Gastrocnemius medialis (tissue), 4 donors: ENCODE data around the gene OR3A3. TPM values are rescaled to one million over a fixed set of nuclear protein-coding genes. Genes with fewer than 3 reads are reported as not detected.
"Not testable (repeated sequence)": the region's sequence is repeated elsewhere in the genome, so short reads cannot be mapped to it uniquely, and the experiment has no call there.

ENCODE experiments used
- ATAC-seq, 2 donors: fragments of 150-250 bp; one replicate each; pipeline ENCODE4 v1.9.1; 2016
- DNase-seq, 2 donors: peaks; one replicate each; pipeline ENCODE4 v3.0.0-alpha.2; 2019
- H3K27ac ChIP-seq, 4 donors: fragments of 200-600 bp; sonication (generic); 1 replicate in 1 of 4; 2 replicates in 3 of 4; pipeline ENCODE4 v1.5.1; 2016 to 2018; ENCODE audit warnings: mild to moderate bottlenecking in 2 of 4, moderate library complexity in 1 of 4
- H3K27me3 ChIP-seq, 3 donors: fragments of 200-600 bp; sonication (generic) in 2 of 3; 1 replicate in 1 of 3; 2 replicates in 2 of 3; pipeline versions ENCODE4 v1.5.1 to v1.6.0; 2016 to 2019; ENCODE audit warnings: mild to moderate bottlenecking in 1 of 3, moderate library complexity in 1 of 3
- H3K36me3 ChIP-seq, 2 donors: fragments of 200-600 bp; sonication (generic) in 1 of 2; one replicate each; pipeline ENCODE4 v1.5.1; 2017 to 2018
- H3K4me1 ChIP-seq, 2 donors: fragments of 200-600 bp; sonication (generic) in 1 of 2; one replicate each; pipeline ENCODE4 v1.5.1; 2016 to 2017; ENCODE audit warnings: mild to moderate bottlenecking in 2 of 2
- H3K4me3 ChIP-seq, 4 donors: fragments of 200-600 bp; sonication (generic) in 3 of 4; 1 replicate in 1 of 4; 2 replicates in 3 of 4; pipeline ENCODE4 v1.5.1; 2016 to 2019; ENCODE audit warnings: mild to moderate bottlenecking in 2 of 4
- H3K9me3 ChIP-seq, 3 donors: fragments of 200-600 bp; sonication (generic) in 2 of 3; 1 replicate in 1 of 3; 2 replicates in 2 of 3; pipeline ENCODE4 v1.5.1; 2016 to 2019
- CTCF ChIP-seq, 5 experiments: fragments of 450-650 bp in 3 of 5; fragments of 200-600 bp in 2 of 5; sonication (generic) in 2 of 5; IDR thresholded peaks in 4 of 5; conservative IDR thresholded peaks in 1 of 5; 1 replicate in 4 of 5; 2 replicates in 1 of 5; pipeline ENCODE4 v1.5.1; 2016 to 2019; ENCODE audit warnings: antibody characterized with exemption in 5 of 5, mild to moderate bottlenecking in 3 of 5, moderate library complexity in 3 of 5
- POLR2A ChIP-seq, 2 donors: fragments of 450-650 bp; IDR thresholded peaks; one replicate each; pipeline ENCODE4 v1.6.1; 2017; ENCODE audit warnings: antibody characterized with exemption in 2 of 2, mild to moderate bottlenecking in 2 of 2, moderate library complexity in 2 of 2
- in situ Hi-C, 4 donors: fragments of 200-750 bp; cut with MboI; loops; one replicate each; pipeline versions ENCODE4 v1.15.0 to v1.8.0; 2017; ENCODE audit warnings: low sequenced_read_pairs in 4 of 4
- intact Hi-C: fragments of 100-400 bp; cut with DNase I; formaldehyde crosslinking; loops from one replicate; pipeline ENCODE4 v1.15.1; 2023; ENCODE audit warnings: low total_unique reads
- total RNA-seq, 4 donors: library from RNA; depleted of rRNA; stranded (reverse); fragments of >200 nt; gene quantifications; one replicate each; pipeline versions ENCODE4 v1.1.0 to v1.2.3, GENCODE V29; 2016

The OR3A3 gene
- total RNA-seq, 4 donors from 2014 or later, result not detected

- DNase-seq (no peak), ATAC-seq (no peak)
- in situ Hi-C loops (no loop called here), intact Hi-C loops (no loop called here)
- Histone ChIP-seq H3K27ac (no peak overlapping the region), H3K27me3 (no peaks in the 10 kb centered on the region), H3K9me3 (no peaks in the 10 kb centered on the region), H3K36me3 (no peaks in the 10 kb centered on the region), H3K4me3 (no peak overlapping the region), H3K4me1 (no peaks in the 10 kb centered on the region)
- TF ChIP-seq CTCF (IDR thresholded peaks at IDR 0.05 in 4 of 5, conservative IDR thresholded peaks at IDR 0.05 in 1 of 5) (no peak), POLR2A (IDR thresholded peaks at IDR 0.05) (no peak)
Measured at GRCh38 chr17:3440451-3440850, 29.3 kb downstream of the OR3A3 start.

GRCh38 chr17:3447625-3448024 is 36.5 kb downstream of the OR3A3 start:
- Histone ChIP-seq H3K36me3 (no peaks in the 10 kb centered on the region), H3K4me3 (no peak overlapping the region), H3K9me3 (no peaks in the 10 kb centered on the region), H3K27me3 (no peaks in the 10 kb centered on the region), H3K27ac (no peak overlapping the region), H3K4me1 (no peaks in the 10 kb centered on the region)
- ATAC-seq (no peak), DNase-seq (no peak)
- in situ Hi-C loops, result no loop called here
- TF ChIP-seq POLR2A (IDR thresholded peaks at IDR 0.05), result no peak
- TF ChIP-seq CTCF (IDR thresholded peaks at IDR 0.05 in 4 of 5, conservative IDR thresholded peaks at IDR 0.05 in 1 of 5), result no peak
- intact Hi-C loops, result no loop called here

GRCh38 chr17:3448059-3448665 is 37.0 kb downstream of the OR3A3 start:
- in situ Hi-C loops (no loop called here), intact Hi-C loops (no loop called here)
- Histone ChIP-seq H3K27ac (no peak overlapping the region), H3K4me3 (no peak overlapping the region), H3K4me1 (no peaks in the 10 kb centered on the region), H3K27me3 (no peaks in the 10 kb centered on the region), H3K36me3 (no peaks in the 10 kb centered on the region), H3K9me3 (no peaks in the 10 kb centered on the region)
- ATAC-seq (no peak), DNase-seq (no peak)
- TF ChIP-seq POLR2A (IDR thresholded peaks at IDR 0.05), result no peak
- no peak for TF ChIP-seq CTCF (IDR thresholded peaks at IDR 0.05 in 4 of 5, conservative IDR thresholded peaks at IDR 0.05 in 1 of 5)

GRCh38 chr17:3466355-3466754 is 55.2 kb downstream of the OR3A3 start:
- not testable (repeated sequence) for H3K4me3 ChIP-seq

GRCh38 chr17:3469529-3469928 is 58.4 kb downstream of the OR3A3 start:
- no peak for DNase-seq
- Histone ChIP-seq H3K9me3 (no peaks in the 10 kb centered on the region), H3K36me3 (no peaks in the 10 kb centered on the region), H3K4me3 (no peak overlapping the region), H3K27ac (no peak overlapping the region), H3K27me3 (no peaks in the 10 kb centered on the region), H3K4me1 (peaks cover under 1 to 6% of the 10 kb centered on the region in 2 donors)
- no peak for ATAC-seq
- TF ChIP-seq CTCF (IDR thresholded peaks at IDR 0.05 in 4 of 5, conservative IDR thresholded peaks at IDR 0.05 in 1 of 5) (no peak), POLR2A (IDR thresholded peaks at IDR 0.05) (no peak)
- in situ Hi-C loops (loop anchor here in 1 of 4 donors (25.0 kb wide), 1 partner anchor 107 kb away; no protein-coding TSS in a partner anchor), intact Hi-C loops (no loop called here)

More at GRCh38 chr17:3466355-3466754, 55.2 kb downstream of the OR3A3 start:
- H3K4me1 ChIP-seq, H3K27ac ChIP-seq, H3K9me3 ChIP-seq, intact Hi-C loops, H3K36me3 ChIP-seq, ATAC-seq, H3K27me3 ChIP-seq, DNase-seq: not testable (repeated sequence)
- in situ Hi-C loops, result loop anchor here in 1 of 4 donors (25.0 kb wide), 1 partner anchor 104 kb away; no protein-coding TSS in a partner anchor
